Suprapubic skin (tissue), 4 donors: ENCODE measurements around the gene SF3B5.

Experiments used
- CTCF ChIP-seq, 2 donors: fragments of 200-600 bp in 1 of 2; fragments of 450-650 bp in 1 of 2; sonication (generic) in 1 of 2; IDR thresholded peaks; one replicate each; pipeline ENCODE4 v1.5.1; 2016 to 2019; ENCODE audit warnings: antibody characterized with exemption in 2 of 2, mild to moderate bottlenecking in 1 of 2, moderate library complexity in 1 of 2
- EP300 ChIP-seq: sonication (generic); formaldehyde crosslinking; IDR thresholded peaks from one replicate; pipeline ENCODE4 v1.6.1; 2017; ENCODE audit warnings: antibody characterized with exemption
- POLR2A ChIP-seq, 2 donors: fragments of 450-650 bp; IDR thresholded peaks; one replicate each; pipeline ENCODE4 v1.6.1; 2017; ENCODE audit warnings: antibody characterized with exemption in 2 of 2, mild to moderate bottlenecking in 2 of 2, moderate library complexity in 2 of 2
- POLR2AphosphoS5 ChIP-seq, 3 donors: sonication (generic); formaldehyde crosslinking; IDR thresholded peaks; one replicate each; pipeline ENCODE4 v1.6.1; 2017; ENCODE audit warnings: antibody characterized with exemption in 3 of 3

GRCh38 chr6:144064402-144065212 is 30.8 kb downstream of the SF3B5 start:
- TF ChIP-seq CTCF (IDR thresholded peaks at IDR 0.05) (no peak), POLR2A (IDR thresholded peaks at IDR 0.05) (no peak), POLR2AphosphoS5 (IDR thresholded peaks at IDR 0.05) (no peak), EP300 (no peak)
